GM12874 (cell line): ENCODE measurements around the gene PLXDC1.

Experiments used
- CTCF ChIP-seq: IDR thresholded peaks from 2 replicates; pipeline ENCODE4 v1.5.1; 2011; ENCODE audit warnings: low read depth, mild to moderate bottlenecking, control low read depth, low read length, moderate library complexity; ENCODE audit not compliant: insufficient read depth

The PLXDC1 gene

GRCh38 chr17:39131616-39132015 is 19.8 kb downstream of the PLXDC1 start:
- TF ChIP-seq CTCF, result no peak

GRCh38 chr17:39130205-39130604 is 21.2 kb downstream of the PLXDC1 start:
- TF ChIP-seq CTCF, result no peak

DNA sequence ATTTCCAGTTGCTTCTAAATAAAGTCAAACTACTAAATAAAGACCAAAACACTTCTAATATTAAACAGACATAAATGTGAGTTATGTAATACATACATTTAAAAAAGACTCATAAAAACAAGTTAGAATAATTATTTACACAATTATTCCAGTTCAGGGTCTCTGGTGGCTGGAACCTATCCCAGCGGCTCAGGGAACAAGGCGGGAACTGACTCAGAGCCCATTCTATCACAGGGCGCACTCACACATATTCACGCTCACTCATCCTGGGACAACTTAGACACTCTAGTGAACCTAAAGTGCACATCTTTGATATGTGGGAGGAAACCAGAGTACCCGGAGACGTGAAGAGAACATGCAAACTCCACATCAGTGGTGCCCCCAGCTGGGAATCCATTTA is 25.0 kb downstream of the PLXDC1 start:
- TF ChIP-seq CTCF, result no peak

- TF ChIP-seq CTCF, result no peak
These were observed 26.1 kb downstream of the PLXDC1 start for GRCh38 chr17:39125143-39125875.

DNA sequence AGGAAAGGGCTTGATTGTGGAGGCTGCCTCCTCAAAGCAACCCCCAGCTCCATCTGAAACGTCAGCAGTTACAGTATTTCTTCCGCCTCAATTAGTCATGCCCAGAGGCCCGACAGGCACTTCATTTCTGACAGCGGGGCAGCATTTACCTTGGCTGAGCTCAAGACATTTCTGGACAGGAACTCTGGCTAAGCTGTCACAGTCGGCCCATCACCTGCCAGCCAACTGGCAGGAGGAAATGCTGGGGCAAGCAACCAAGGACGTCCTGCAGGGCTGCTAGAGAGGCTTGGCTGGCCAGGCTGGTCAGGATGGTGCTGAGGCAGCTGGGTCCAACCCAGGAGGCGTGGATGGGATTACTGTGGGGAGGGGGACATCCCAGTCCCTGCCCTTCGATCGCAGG is 27.8 kb downstream of the PLXDC1 start:
- no peak for TF ChIP-seq CTCF

- TF ChIP-seq CTCF, result no peak
These were observed 28.4 kb downstream of the PLXDC1 start for GRCh38 chr17:39122991-39123390.

GRCh38 chr17:39118674-39119419 is 32.6 kb downstream of the PLXDC1 start:
- TF ChIP-seq CTCF, result no peak
